ENCODE data around the gene IFT88.
A peak's percentile ranks its signal among the peaks of the same experiment; 100 is the strongest.

IFT88 gene

DNA sequence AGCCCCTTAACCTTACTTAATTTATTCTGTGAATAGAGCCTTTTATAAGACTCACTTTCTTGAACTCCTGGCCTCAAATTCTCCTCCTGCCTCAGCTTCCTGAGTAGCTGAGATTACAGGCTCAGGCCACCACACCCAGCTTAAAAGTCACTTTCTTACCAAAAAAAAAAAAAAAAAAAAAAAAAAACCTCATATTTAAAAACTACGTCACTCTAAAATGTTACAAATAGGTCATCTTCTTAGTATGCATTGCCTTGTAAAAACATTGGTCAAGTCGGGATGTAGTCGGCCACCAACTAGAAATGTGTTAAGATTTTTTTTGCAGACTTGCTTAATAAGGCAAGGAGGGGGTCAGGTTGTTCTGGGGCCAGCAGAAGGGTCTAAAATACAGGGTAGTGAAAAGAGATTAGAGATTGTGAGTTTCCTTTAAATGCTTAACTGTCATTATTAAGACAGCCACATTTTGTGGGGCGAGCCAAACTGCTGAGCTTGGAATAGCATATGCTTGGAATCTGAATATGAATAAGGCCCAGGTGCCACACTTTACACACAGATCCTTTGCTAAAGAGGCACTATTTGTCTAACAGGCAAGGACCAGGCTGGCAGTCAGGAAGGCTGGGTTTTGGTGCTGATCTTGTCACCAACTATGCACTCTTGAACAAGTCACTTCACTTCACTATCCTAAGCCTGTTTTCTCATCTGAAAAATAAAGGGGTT is 120.1 kb downstream of the IFT88 start:
- no peak for DNase-seq

GRCh38 chr13:20689291-20689690 is 122.3 kb downstream of the IFT88 start:
- no peak for DNase-seq

- no peak for DNase-seq
Observed at GRCh38 chr13:20691616-20692015, 124.7 kb downstream of the IFT88 start.

DNA sequence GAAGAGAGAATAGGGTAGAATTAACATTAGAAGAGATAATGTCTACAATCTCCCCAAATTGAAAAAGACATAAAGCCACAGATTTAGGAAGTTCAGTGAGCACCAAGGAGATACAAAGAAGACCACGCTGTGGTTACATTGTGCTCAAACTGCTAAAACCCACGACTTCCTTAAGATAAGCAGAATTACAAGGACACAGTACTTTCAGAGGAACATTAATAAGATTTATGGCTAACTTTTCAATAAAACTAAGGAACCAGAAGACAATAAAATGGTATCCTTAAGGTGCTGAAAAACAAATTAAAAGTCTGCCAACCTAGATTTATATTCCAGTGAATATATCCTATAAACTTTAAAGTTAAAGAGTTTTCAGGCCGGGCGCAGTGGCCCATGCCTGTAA is 129.1 kb downstream of the IFT88 start:
- no peak for DNase-seq

GRCh38 chr13:20699715-20700114 is 132.8 kb downstream of the IFT88 start:
- DNase-seq: no peak

DNA sequence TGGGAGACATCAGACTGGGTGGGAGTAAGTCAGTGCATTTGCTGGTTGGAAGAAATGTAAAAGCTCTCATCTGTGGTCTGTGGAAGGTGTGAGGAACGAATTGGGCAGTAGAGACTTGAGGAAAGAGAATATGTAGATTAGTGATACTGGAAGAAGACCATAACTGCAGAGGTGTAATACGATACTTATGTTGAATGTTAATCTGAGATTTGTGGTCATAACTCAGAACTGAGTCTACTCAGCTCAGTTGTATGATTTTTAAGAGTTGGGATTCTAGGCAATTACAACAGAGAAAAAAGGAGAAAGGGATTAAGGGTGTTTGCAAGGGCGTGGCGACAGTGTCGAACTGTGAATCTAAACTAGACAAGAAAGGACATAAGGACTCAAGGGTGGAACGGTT is 133.3 kb downstream of the IFT88 start:
- DNase-seq: no peak

DNA sequence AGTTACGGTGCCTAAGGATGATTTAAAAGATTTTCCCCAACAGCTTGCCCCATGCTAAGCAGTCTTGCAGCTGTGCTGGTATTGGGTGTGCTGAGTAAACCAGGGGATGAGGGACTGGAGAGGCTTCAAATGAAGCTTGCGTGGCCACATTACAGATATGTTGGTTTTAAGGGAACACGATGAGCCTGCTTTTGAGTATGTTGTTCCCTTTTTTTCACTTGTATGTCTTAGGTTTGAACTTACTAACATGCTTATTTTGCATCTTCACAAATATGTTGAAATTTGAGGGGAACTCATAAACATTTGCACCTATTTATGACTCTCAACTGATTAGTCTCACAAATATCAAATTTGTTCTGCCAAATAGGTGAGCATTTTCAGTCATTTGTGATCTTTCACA is 134.5 kb downstream of the IFT88 start:
- DNase-seq: no peak

DNA sequence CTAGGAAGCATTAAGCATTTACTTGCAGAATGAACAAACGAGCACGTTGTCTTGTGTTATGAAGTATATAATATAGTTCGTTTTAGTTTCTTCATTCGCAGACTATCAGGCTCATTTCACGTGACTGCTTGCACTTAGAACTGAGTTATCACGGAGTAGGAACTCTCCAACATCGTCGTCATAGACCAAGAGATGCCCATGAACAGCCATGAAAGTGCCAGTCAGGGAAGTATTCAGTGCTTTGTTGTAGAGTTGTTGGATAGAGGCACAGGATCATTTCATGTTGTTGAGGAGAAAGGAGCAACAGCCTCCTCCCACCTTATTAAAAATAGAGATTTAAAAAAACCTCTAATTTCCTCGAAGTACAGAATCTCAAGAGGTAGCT is 135.6 kb downstream of the IFT88 start:
- DNase-seq: no peak

GRCh38 chr13:20702915-20703779 is 136.2 kb downstream of the IFT88 start, which contains the start of gene IL17D:
Gene IL17D (plus strand): TSS chr13:20703699. CDS start chr13:20704002, 303 bp downstream.
- no peak for DNase-seq

- peak in 1 of 2 experiments; percentile 30 for DNase-seq
Observed at GRCh38 chr13:20703780-20704458, 137.0 kb downstream of the IFT88 start.

DNA sequence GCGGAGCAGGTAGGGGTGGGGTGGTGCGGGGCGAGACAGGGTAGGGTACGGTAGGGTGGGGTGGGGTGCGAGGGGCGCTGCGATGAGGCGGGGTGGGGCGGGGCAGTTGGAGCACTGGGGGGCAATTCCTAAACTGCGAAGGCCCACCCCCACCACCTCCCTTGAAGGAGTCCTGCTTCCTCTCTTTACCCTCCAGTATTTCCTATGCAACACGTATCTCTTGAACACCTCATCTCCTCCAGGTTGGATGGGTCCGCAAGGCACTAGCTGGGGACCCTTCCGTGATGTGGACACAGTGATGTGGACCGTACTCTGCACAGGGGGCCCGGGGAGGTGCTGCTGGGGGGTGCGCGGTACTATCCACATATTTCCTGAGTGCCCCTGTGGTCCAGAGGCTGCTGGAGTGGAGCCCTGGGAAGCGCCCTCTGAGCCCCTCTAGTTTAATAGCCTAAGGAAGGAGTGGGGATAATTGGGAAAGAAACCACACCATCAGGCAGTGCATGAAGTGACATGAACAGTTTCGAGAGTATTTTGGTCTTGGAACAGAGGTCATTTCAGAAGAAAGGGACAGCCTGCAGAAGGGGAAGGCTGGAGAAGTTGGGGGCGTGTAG is 137.6 kb downstream of the IFT88 start:
- no peak for DNase-seq

DNA sequence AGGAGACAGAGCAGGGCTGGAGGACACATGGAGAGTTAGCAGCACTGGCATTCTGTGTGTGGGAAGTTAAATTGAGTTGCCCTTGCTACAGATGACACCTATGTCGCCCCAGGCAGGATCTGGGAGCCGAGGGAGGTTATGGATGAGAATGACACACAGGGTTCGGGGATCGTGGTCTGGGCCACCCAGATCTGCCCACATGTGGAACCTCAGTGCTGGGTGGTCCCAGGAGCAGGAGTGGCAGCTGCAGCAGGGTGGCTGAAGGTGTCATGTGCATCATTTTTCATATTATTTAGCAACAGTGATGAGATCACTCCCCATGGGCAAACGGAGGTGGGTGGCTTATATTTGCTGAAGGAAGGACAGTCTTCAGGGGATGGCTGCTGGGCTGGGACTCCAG is 139.7 kb downstream of the IFT88 start:
- no peak for DNase-seq

GRCh38 chr13:20708216-20708615 is 141.3 kb downstream of the IFT88 start:
- no peak for DNase-seq

- no peak for DNase-seq
Observed at GRCh38 chr13:20709369-20709768, 142.4 kb downstream of the IFT88 start.

DNA sequence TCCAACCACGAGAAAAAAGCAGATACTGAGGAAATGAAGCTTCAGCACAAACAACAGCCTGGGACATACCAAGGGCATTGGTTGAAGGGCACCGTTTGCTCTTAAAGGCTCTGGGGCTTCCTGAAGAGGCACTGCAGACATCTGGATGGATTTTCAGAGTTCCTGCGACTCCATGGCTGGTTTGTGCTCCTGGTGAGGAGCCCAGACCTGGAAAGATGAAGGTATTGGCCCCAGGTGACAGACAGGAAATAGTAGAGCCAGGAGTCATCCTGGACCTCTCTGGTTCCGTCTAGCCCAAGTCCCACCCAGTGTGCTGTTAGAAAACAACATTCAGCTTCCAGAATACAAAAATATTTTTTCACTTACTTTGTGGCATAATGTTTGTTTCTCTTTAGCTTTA is 142.8 kb downstream of the IFT88 start:
- DNase-seq: no peak

DNA sequence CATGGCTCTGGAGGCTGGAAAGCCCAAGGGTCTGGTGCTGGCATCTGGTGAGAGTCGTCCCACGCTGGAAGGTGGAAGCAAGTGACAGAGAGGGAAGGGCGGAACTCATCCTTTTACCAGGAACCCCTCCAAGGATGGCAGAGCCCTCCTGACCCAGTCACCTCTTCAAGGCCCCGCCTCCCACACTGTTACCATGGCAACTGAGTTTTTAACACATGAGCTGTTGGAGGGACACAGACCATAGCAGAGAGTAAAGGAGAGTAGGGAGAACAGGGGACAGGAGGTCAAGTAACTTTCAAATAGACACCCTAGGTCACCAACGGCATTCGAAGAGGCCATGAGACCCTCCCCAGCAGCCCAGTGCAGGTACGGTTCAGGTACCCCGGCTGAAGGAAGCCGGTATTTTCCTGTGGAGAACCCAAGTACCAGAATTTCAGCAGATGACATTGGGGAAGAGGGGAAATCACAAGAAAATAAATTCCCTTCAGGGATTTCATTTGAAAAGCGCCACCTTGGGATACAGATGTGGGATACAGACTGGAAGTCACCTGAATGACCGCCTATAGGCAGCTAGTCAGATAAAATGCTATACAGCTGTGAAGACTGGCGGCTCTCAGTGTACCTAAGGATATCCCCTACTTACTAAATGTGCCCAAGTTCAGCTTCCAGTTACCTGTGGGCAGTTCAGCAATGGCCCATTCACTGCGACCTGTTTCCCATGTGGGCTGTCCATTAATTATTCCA is 144.5 kb downstream of the IFT88 start:
- DNase-seq: no peak

- no peak for DNase-seq
Observed at GRCh38 chr13:20713014-20713376, 146.0 kb downstream of the IFT88 start.

- no peak for DNase-seq
Observed at GRCh38 chr13:20713751-20714150, 146.8 kb downstream of the IFT88 start.

- no peak for DNase-seq
Observed at GRCh38 chr13:20714161-20714560, 147.2 kb downstream of the IFT88 start.

DNA sequence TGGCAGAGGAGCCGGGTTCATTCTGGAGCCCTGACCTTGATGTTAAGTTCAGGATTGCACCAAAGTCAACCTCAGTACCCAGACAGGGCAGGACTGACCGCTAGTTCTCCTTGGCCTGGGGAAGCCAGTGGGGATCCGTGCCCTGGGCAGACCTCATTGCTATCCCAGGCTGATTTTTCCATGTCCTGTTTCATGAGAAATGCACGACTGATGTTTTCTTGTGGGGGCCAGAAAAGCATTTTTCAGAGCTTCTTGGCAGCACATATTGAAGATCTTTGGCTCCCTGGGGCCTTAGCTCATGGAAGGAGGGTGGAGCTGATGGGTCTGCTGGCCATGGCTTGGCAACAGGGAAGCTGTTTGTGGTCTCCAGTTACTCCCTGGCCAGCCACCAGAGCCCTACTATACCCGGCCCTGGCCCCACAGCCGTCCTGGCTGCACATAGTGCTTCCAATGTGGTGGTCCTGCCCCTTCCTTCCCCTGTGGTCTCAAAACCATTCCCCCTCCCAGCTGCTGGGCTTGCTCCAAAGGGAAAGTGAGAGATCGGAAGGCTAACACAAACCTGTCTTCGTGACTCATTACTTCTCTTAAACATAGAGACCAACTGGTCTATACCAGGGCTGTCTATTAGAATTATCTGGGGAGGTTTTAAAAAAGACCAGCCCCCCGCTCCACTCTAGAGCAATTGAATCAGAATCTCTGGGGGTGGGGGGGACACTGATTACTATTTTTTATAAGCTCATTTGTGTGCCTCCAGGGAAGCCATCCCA is 147.8 kb downstream of the IFT88 start:
- no peak for DNase-seq

DNA sequence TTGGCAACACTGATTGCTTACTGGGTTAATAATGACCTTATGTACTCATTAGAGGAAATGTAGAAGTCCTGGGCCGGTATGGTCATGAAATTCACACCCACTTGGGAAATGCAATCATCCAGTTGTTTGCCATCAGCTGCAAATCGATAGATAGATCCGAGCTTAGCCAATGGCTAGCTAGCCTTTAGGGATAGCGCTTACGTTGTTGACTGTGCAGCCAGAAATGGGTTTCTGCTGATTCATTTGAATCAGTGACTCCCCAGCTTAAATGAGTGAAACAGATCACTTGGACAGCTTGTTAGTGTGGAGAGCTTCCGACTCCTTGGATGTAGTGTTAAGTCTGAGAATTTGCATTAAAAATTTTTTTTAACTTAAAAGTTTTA is 148.4 kb downstream of the IFT88 start:
- no peak for DNase-seq

GRCh38 chr13:20716951-20717350 is 150.0 kb downstream of the IFT88 start:
- no peak for DNase-seq

Data from SW 1271 (cell line).